ENCODE measurements around the gene DLG1. TPM values are rescaled to one million over a fixed set of nuclear protein-coding genes. Genes with fewer than 3 reads are reported as not detected.

The DLG1 gene
- total RNA-seq, 1 experiment from 2014 or later, result 75.1 TPM

- H3K36me3 ChIP-seq, result no peaks in the 10 kb centered on the region
- DNase-seq, result no peak
- no peaks in the 10 kb centered on the region for H3K27me3 ChIP-seq
- H3K4me1 ChIP-seq, result peaks cover 21% of the 10 kb centered on the region
- no peaks in the 10 kb centered on the region for H3K9me3 ChIP-seq (replicated peaks)
- H3K27ac ChIP-seq, result no peak overlapping the region
- H3K4me3 ChIP-seq, result no peak overlapping the region
Observed at GRCh38 chr3:197331131-197331530, 32.7 kb upstream of the DLG1 start.

- Histone ChIP-seq H3K4me3 (no peak overlapping the region), H3K9me3 (replicated peaks) (no peaks in the 10 kb centered on the region), H3K36me3 (no peaks in the 10 kb centered on the region), H3K4me1 (peaks cover 8% of the 10 kb centered on the region; the same call in 1 of the 2 replicates), H3K27me3 (no peaks in the 10 kb centered on the region), H3K27ac (no peak overlapping the region)
- no peak for DNase-seq
Observed at GRCh38 chr3:197329382-197329781, 31.0 kb upstream of the DLG1 start.

DNA sequence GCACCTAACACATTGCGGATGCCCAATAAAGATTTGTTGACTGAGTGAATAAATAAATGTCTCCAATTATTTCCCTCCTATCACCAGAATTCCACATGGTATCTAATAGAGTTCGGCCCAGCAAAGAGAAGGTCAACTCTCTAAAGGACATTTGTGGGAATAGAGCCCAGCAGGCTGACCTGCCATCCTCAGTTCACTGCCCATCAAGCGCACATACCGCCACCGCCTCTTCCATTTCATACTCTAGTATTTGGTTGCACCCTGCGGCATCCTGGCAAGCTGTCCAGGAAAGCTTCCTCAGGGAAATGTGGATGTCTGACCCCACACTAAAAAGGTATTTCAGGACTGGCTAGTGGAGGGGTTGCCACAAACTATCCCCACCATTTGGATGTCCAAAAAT lies 29.8 kb upstream of the DLG1 start:
- no peaks in the 10 kb centered on the region for H3K9me3 ChIP-seq (replicated peaks)
- peaks cover 8% of the 10 kb centered on the region; the same call in 1 of the 2 replicates for H3K4me1 ChIP-seq
- no peaks in the 10 kb centered on the region for H3K36me3 ChIP-seq
- H3K4me3 ChIP-seq, result no peak overlapping the region
- DNase-seq, result no peak
- no peaks in the 10 kb centered on the region for H3K27me3 ChIP-seq
- H3K27ac ChIP-seq, result no peak overlapping the region

GRCh38 chr3:197327701-197328100 lies 29.3 kb upstream of the DLG1 start:
- Histone ChIP-seq H3K27ac (no peak overlapping the region), H3K9me3 (replicated peaks) (no peaks in the 10 kb centered on the region), H3K27me3 (no peaks in the 10 kb centered on the region), H3K36me3 (no peaks in the 10 kb centered on the region), H3K4me1 (peaks cover 8% of the 10 kb centered on the region; the same call in 1 of the 2 replicates), H3K4me3 (no peak overlapping the region)
- peak; percentile 46 to 66 for DNase-seq

DNA sequence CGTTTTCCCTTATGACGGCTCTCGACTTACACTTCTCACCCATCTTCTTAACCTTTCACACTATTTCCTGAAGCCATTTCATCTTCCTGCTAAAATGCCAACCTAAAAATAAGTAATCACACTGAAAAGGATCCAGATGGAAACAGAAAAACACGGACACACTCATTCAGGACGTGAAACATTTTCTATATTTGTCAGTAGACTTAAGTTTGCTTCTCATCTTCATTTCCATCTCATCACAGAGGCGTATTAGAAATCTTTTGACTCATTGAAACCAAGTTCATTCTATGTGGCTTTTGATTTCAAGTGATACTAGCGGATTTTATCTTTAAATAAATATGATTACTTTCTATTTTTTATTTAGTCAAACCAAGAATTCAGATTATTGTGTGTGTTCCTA lies 27.4 kb upstream of the DLG1 start:
- no peak overlapping the region for H3K27ac ChIP-seq
- H3K4me1 ChIP-seq, result peaks cover 8% of the 10 kb centered on the region; the same call in 1 of the 2 replicates
- H3K36me3 ChIP-seq, result no peaks in the 10 kb centered on the region
- no peaks in the 10 kb centered on the region for H3K9me3 ChIP-seq (replicated peaks)
- DNase-seq, result no peak
- H3K4me3 ChIP-seq, result no peak overlapping the region
- H3K27me3 ChIP-seq, result no peaks in the 10 kb centered on the region

GRCh38 chr3:197322149-197322548 lies 23.7 kb upstream of the DLG1 start:
- Histone ChIP-seq H3K27me3 (no peaks in the 10 kb centered on the region), H3K4me3 (no peak overlapping the region), H3K36me3 (no peaks in the 10 kb centered on the region), H3K9me3 (replicated peaks) (peaks cover 8% of the 10 kb centered on the region), H3K4me1 (no peaks in the 10 kb centered on the region), H3K27ac (no peak overlapping the region)
- DNase-seq, result no peak

GRCh38 chr3:197320582-197320981 lies 22.2 kb upstream of the DLG1 start:
- no peak overlapping the region for H3K27ac ChIP-seq
- H3K27me3 ChIP-seq, result no peaks in the 10 kb centered on the region
- no peaks in the 10 kb centered on the region for H3K4me1 ChIP-seq
- no peaks in the 10 kb centered on the region for H3K36me3 ChIP-seq
- DNase-seq, result no peak
- H3K9me3 ChIP-seq (replicated peaks), result peaks cover 8% of the 10 kb centered on the region
- H3K4me3 ChIP-seq, result no peak overlapping the region

- DNase-seq, result no peak
- Histone ChIP-seq H3K4me3 (no peak overlapping the region), H3K27ac (no peak overlapping the region), H3K9me3 (replicated peaks) (peaks cover 8% of the 10 kb centered on the region), H3K36me3 (no peaks in the 10 kb centered on the region), H3K4me1 (no peaks in the 10 kb centered on the region), H3K27me3 (no peaks in the 10 kb centered on the region)
Observed at GRCh38 chr3:197317250-197317963, 19.0 kb upstream of the DLG1 start.

GRCh38 chr3:197312431-197312830 lies 14.0 kb upstream of the DLG1 start:
- no peak for DNase-seq
- no peaks in the 10 kb centered on the region for H3K9me3 ChIP-seq (replicated peaks)
- no peak overlapping the region for H3K27ac ChIP-seq
- H3K4me3 ChIP-seq, result no peak overlapping the region
- no peaks in the 10 kb centered on the region for H3K36me3 ChIP-seq
- H3K4me1 ChIP-seq, result peaks cover 5% of the 10 kb centered on the region
- no peaks in the 10 kb centered on the region for H3K27me3 ChIP-seq

- no peak overlapping the region for H3K4me3 ChIP-seq
- peaks cover 11% of the 10 kb centered on the region for H3K4me1 ChIP-seq
- H3K9me3 ChIP-seq (replicated peaks), result no peaks in the 10 kb centered on the region
- DNase-seq, result no peak
- H3K27me3 ChIP-seq, result no peaks in the 10 kb centered on the region
- no peak overlapping the region for H3K27ac ChIP-seq
- no peaks in the 10 kb centered on the region for H3K36me3 ChIP-seq
Observed at GRCh38 chr3:197311591-197311990, 13.2 kb upstream of the DLG1 start.

GRCh38 chr3:197309528-197310361 lies 11.3 kb upstream of the DLG1 start:
- peak in 1 of 2 experiments; percentile 43 for DNase-seq
- H3K4me1 ChIP-seq, result peaks cover 21% of the 10 kb centered on the region
- peak overlapping the region; percentile 9 for H3K27ac ChIP-seq
- no peaks in the 10 kb centered on the region for H3K9me3 ChIP-seq (replicated peaks)
- no peaks in the 10 kb centered on the region for H3K36me3 ChIP-seq
- H3K27me3 ChIP-seq, result no peaks in the 10 kb centered on the region
- no peak overlapping the region for H3K4me3 ChIP-seq

DNA sequence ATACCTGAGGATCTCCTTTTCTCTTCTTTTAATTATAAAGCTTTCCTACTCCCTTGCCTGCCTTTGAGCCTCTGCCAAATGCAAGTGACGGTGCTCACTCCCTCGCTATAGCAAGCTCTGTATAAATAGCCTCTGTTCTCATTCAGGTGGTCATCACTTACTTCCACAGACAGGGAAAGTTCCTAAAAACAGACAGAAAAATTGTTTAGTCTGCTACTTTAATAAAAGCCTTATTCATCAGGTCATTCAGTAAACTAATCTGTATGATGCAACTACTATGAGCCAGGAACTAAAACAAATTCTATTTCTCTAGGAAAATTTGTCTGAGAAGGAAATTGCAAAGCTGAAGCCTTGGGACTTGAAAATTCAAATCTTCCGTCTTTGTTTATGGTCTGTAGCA lies 10.2 kb upstream of the DLG1 start:
- Histone ChIP-seq H3K4me1 (peaks cover 21% of the 10 kb centered on the region), H3K27ac (peak overlapping the region; percentile 9; the same call in 1 of the 2 replicates), H3K9me3 (replicated peaks) (no peaks in the 10 kb centered on the region), H3K27me3 (no peaks in the 10 kb centered on the region), H3K4me3 (no peak overlapping the region), H3K36me3 (no peaks in the 10 kb centered on the region)
- DNase-seq, result no peak

GRCh38 chr3:197306374-197307086 lies 8.1 kb upstream of the DLG1 start:
- H3K27me3 ChIP-seq, result no peaks in the 10 kb centered on the region
- peaks cover 36% of the 10 kb centered on the region for H3K4me1 ChIP-seq
- H3K36me3 ChIP-seq, result no peaks in the 10 kb centered on the region
- H3K4me3 ChIP-seq, result no peak overlapping the region
- DNase-seq, result no peak
- peak overlapping the region; percentile 43 for H3K27ac ChIP-seq
- no peaks in the 10 kb centered on the region for H3K9me3 ChIP-seq (replicated peaks)

DNA sequence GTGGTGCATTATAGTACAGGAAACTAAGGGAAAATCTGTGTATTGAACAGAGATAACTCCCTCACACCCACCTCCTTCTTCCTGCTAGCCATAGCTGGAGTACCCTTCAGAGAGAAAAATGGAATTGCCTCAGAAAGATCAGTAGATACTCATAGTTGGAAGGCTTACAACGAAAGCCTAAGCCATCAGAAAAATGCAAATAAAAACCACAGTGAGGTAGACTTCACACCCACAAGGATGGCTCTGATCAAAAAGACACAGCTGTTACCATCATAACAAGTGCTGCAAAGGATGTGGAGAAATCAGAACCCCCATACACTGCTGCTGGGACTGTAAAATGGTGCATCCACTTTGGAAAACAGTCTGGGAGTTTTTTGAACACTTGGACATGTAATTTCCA lies 7.4 kb upstream of the DLG1 start:
- Histone ChIP-seq H3K27ac (peak overlapping the region; percentile 43), H3K27me3 (no peaks in the 10 kb centered on the region), H3K9me3 (replicated peaks) (no peaks in the 10 kb centered on the region), H3K4me1 (peaks cover 36% of the 10 kb centered on the region), H3K4me3 (no peak overlapping the region), H3K36me3 (no peaks in the 10 kb centered on the region)
- DNase-seq, result peak; percentile 39 to 70

- DNase-seq, result no peak
- no peaks in the 10 kb centered on the region for H3K36me3 ChIP-seq
- peaks cover 34% of the 10 kb centered on the region for H3K4me1 ChIP-seq
- H3K4me3 ChIP-seq, result no peak overlapping the region
- no peaks in the 10 kb centered on the region for H3K9me3 ChIP-seq (replicated peaks)
- no peaks in the 10 kb centered on the region for H3K27me3 ChIP-seq
- H3K27ac ChIP-seq, result no peak overlapping the region
Observed at GRCh38 chr3:197303452-197303851, 5.0 kb upstream of the DLG1 start.

Data from SJCRH30 (cell line).